NCI-H1436 treated with DMSO at 0.1 percent for 48 hours (cell line): ENCODE data around the gene ARF3.

Source experiments
- DNase-seq: peaks from one replicate; lab custom pipeline; 2025; lab: John Stamatoyannopoulos, UW

Gene ARF3

GRCh38 chr12:48981757-48982157 is 24.5 kb upstream of the ARF3 start:
- DNase-seq: no peak

DNA sequence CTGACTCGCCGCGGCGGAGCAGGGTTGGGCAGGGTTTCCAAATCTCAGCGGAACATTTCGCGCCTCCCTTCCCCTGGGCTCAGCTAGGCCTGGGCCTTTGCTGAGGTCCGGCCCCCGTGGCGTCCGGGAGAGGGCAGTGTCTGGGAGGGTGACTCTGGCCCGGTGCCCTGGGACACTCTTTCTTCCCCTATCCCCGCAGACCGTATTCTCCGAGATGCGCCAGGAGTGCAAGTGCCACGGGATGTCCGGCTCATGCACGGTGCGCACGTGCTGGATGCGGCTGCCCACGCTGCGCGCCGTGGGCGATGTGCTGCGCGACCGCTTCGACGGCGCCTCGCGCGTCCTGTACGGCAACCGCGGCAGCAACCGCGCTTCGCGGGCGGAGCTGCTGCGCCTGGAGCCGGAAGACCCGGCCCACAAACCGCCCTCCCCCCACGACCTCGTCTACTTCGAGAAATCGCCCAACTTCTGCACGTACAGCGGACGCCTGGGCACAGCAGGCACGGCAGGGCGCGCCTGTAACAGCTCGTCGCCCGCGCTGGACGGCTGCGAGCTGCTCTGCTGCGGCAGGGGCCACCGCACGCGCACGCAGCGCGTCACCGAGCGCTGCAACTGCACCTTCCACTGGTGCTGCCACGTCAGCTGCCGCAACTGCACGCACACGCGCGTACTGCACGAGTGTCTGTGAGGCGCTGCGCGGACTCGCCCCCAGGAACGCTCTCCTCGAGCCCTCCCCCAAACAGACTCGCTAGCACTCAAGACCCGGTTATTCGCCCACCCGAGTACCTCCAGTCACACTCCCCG is 23.9 kb upstream of the ARF3 start:
- DNase-seq: no peak

- no peak for DNase-seq
These were observed 23.2 kb upstream of the ARF3 start for GRCh38 chr12:48980389-48980952.

GRCh38 chr12:48979602-48980388 is 22.5 kb upstream of the ARF3 start:
- DNase-seq: no peak

- no peak for DNase-seq
These were observed 21.7 kb upstream of the ARF3 start for GRCh38 chr12:48978741-48979601.

GRCh38 chr12:48978291-48978740 is 21.0 kb upstream of the ARF3 start, which contains the start of gene WNT1:
Gene WNT1 (plus strand): TSS chr12:48978322. CDS start chr12:48978651, 329 bp downstream.
- no peak for DNase-seq

- DNase-seq: no peak
These were observed 20.3 kb upstream of the ARF3 start for GRCh38 chr12:48977290-48978281.

DNA sequence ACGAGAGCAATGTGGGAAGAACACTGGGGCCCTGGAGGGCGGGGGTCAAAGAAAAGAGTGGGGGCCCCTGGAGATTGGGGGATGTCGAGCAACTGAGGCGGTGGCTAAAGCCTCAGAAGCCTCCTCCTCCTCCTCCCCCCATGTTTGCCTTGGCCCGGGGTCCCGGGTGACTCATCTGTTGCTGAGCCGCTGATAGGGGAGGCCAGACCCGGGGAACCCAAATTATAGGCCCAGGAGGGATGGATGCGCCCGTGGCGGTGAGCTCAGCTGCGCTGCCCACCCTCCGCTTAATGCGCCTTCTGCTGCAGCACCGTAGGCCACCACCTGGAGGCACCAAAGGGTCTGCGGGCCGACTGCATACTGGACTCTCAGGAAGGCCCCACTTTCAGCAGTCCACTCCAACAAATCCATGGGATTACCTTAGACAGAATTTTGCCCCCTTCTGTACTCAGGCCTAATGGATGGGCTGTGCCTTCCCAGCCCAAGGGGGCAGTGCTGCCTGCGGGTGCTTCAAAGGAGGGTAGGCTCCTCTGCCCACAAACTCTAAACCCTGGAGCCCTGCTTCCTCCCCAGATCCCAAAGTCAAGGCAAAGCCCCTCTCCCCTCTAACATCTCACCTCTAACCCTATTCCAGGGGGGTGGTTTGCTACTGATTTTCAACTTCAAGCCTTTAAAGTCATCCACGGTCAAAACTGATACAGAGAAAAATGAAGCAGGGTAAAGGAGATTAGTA is 16.8 kb upstream of the ARF3 start:
- DNase-seq: no peak

DNA sequence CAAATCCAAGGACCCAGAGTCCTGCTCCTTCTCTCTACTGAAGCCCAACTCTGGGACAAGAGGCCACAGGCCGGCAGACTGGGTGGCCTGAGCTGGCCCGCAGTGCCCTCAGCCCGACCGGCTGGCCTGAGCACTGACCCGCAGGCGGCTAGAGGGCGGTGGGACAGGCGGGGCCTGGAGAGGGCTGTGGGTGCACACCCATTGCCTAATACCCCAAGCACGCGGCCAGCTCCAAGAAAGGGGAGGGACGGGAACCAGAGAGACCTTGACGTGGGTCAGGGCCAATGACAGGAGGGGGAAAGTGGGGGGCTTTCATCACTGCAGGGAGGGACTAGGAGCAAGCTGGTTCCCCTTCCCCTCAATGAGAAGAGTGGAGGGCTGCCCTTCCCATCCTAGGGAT is 16.2 kb upstream of the ARF3 start:
- DNase-seq: no peak

DNA sequence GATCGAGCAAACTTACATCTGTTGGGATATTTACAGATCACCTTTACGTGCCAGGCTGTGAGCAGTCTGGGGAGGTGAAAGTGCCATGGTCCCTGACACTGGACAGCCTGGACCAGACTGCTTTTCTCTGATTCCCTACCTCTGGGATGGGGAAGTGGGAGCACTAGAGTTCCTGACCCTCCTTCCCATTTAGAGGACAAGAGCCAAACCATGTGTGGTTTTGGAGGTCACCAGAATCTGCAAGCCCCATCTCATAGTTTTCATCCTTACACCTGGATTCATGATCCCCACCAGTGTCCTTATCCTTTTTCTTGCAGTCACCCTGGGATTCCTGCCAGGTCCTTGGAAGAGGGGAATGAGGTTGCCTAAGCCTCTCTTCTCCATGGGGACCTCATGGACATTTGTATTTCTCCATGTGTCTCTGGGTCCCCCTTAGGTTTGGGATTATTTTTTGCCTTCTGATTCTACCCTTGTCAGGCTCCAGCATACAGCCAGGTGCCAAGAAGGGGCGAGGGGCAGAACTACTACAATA is 15.7 kb upstream of the ARF3 start:
- no peak for DNase-seq

DNA sequence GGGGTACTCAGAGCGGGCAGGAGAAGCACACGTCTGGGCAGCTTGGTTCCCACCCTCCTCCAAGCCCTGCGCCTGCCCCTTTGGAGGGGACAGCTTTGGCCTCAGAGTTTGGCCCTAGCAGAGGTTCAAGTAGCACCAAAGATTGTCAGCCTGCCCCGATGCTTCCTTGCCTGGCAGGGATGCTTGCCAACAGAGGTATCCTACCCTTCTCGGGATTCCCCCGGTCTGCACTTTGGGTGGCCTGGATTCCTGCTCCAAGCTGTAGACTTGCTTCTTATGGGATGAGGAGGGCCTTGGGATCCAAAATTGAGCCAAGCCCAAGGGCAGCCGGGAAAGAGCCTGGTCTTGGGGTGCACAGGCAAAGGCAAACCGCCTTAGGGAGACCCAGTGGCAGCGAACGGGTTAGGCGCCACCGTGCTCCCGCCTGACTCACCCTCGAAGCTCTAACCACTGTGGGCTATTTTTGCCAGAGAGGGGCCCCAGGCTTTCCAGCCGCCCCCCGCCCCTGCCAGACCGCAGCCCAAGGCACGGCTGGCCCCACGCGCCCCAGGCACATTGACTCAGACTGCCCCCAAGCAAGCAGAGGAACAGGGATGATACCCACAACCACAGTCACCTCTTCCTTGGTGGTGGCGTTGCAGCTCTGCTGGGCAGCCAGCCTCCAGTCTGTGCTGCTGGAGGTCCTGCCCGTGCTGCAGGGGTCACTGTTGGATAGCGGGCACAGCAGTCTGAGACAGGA is 15.1 kb upstream of the ARF3 start:
- no peak for DNase-seq

DNA sequence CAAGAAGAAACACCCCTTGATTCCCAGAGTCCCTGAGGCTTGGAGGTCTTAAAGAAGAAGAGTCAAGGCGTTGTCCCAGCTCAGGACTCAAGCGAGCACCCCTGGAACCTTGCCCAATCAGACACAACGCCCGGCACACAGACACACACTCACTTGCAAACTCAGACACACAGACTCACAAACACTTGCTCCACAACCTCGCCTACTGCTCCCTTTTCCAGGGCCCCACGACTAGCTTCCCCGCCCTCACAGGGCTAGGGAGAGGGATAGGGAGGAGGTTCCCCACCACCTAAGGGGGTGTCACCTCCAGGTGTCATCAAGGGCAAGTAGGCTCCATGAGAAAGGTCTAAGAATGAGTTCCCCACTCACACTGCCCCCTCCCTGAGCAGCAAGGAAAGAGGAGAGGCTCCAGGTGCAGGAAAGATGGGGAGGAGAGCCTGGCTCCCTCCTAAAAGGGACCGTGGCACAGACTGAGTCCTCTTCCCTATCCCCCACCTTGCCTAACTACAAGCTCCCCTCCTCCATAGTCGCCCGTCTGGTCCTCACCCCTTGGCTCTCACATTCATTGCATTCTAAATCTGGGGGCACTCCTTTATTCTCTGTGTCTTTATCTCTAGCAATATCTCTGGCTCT is 13.5 kb upstream of the ARF3 start:
- DNase-seq: no peak

DNA sequence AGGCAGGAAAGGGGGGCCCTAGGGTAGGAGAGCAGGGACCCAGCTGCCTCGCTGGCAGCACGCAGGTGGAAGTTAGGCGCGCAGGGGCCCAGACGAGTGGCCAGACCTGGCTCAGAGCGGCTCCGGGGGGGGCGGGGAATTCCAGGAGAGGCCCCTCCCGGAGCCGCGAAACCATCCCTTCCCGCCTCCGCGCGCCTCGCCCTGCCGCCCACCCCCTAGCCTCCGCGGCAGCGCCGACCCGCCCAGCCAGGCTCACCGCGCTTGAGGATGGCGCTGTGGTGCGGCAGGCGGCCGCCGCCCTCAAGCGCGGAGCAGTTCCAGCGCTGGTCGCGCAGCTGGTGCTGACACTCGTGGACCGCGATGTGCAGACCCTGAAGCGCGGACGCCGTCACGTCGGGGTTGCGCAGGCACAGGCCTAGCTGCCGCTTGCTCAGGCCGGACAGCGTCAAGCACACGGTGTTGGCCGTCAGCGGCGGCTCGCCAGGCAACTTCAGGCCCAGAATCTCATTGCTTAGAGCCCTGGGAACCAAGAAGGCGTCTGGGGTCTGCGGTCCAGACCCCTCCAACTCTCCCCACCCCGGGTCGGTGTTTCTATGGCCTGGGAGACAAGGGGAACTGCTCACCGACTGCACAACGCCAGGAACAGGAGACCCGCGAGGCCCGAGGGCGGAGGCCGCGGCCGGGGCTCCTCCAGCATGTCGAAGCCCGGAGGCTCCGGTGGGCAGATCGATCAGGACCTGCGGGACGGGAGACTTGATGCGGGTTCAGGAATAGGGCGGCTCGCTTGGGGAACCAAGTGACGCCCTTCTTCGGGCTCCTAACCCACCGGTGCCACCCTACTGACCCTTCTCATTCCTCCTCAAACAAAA is 12.8 kb upstream of the ARF3 start:
- DNase-seq: no peak

DNA sequence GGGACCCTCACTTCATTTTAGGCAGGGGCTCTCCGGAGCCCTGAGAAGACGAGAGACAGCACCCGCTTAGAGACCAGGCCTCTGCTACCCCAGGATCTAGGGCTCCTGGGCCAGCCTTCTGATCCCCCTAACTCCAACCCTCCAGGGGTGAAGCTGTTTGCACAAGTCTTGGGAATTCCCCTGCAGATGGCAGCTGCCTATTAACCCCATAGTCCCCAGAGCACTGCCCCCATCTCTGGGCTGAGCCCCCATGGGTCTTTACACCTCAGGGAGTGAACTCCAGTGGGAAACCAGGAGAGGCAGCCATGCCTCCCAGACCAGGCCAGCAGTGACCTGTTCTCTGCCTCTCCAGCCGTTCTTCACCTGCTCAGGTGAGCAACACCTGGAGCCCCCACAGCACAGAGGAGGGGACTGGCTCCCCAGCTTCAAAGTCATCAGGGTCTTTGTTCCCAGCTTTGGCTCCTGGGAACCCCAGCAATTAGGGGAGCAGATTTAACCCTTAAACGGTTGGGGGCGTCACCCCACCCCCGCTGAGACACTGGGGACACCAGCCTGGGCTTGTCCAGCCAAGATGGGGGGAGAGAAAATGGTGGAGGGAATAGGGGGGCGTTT is 12.0 kb upstream of the ARF3 start:
- DNase-seq: no peak

DNA sequence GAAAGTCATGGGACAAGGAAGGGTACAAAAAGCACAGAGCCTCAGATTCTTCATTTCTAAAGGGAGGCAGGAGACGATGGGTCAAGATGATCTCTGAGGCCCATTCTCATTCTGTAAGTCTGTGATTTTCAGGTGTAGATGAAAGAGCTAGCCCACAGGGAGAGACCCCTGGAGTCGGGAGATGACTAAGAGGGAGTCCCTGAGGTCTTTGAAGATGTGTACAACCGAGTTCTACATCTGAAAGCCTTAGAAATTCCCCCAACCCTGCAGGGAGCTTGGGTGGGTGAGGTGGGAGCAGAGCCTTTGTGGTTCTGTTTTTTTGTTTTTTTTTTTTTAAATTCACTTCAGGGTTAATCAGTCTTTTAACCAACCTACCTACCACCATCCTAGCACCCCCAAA is 11.2 kb upstream of the ARF3 start:
- no peak for DNase-seq

- no peak for DNase-seq
These were observed 10.7 kb upstream of the ARF3 start for GRCh38 chr12:48967991-48968390.
